ENCODE measurements around the gene CDC6. TPM values are rescaled to one million over a fixed set of nuclear protein-coding genes. Genes with fewer than 3 reads are reported as not detected.

The CDC6 gene
- total and polyA plus RNA-seq, 2 experiments from 2014 or later, result 7.7 to 20.1 TPM

- Histone ChIP-seq H3K4me3 (no peak overlapping the region), H3K36me3 (peaks cover 4% of the 10 kb centered on the region), H3K27me3 (no peaks in the 10 kb centered on the region), H3K4me1 (ENCODE audit: low read depth) (peaks cover 50% of the 10 kb centered on the region), H3K27ac (no peak overlapping the region), H3K9me3 (ENCODE audit: low read depth) (no peaks in the 10 kb centered on the region)
- peak in 1 of 2 donors; percentile 58 for DNase-seq (ENCODE audit: low read depth in 1 of 2, low spot score in 1 of 2)
- TF ChIP-seq CTCF (IDR thresholded peaks at IDR 0.05; ENCODE audit: low read depth, low read length), result no peak
Observed at GRCh38 chr17:40326832-40327199, 39.1 kb downstream of the CDC6 start.

GRCh38 chr17:40327244-40327729 lies 39.6 kb downstream of the CDC6 start:
- DNase-seq (ENCODE audit: low read depth in 1 of 2, low spot score in 1 of 2), result no peak
- peaks cover 50% of the 10 kb centered on the region for H3K4me1 ChIP-seq (ENCODE audit: low read depth)
- peaks cover 4% of the 10 kb centered on the region for H3K36me3 ChIP-seq
- no peaks in the 10 kb centered on the region for H3K27me3 ChIP-seq
- TF ChIP-seq CTCF (IDR thresholded peaks at IDR 0.05; ENCODE audit: low read depth, low read length), result no peak
- H3K9me3 ChIP-seq (ENCODE audit: low read depth), result no peaks in the 10 kb centered on the region
- no peak overlapping the region for H3K27ac ChIP-seq
- H3K4me3 ChIP-seq, result no peak overlapping the region

- H3K36me3 ChIP-seq, result peaks cover 4% of the 10 kb centered on the region
- no peak overlapping the region for H3K27ac ChIP-seq
- no peak overlapping the region for H3K4me3 ChIP-seq
- DNase-seq (ENCODE audit: low read depth in 1 of 2, low spot score in 1 of 2), result no peak
- TF ChIP-seq CTCF (IDR thresholded peaks at IDR 0.05; ENCODE audit: low read depth, low read length), result no peak
- H3K9me3 ChIP-seq (ENCODE audit: low read depth), result no peaks in the 10 kb centered on the region
- no peaks in the 10 kb centered on the region for H3K27me3 ChIP-seq
- peaks cover 44% of the 10 kb centered on the region for H3K4me1 ChIP-seq (ENCODE audit: low read depth)
Observed at GRCh38 chr17:40327735-40328385, 40.2 kb downstream of the CDC6 start.

GRCh38 chr17:40328386-40328766 lies 40.7 kb downstream of the CDC6 start:
- H3K9me3 ChIP-seq (ENCODE audit: low read depth), result no peaks in the 10 kb centered on the region
- no peak for TF ChIP-seq CTCF (IDR thresholded peaks at IDR 0.05; ENCODE audit: low read depth, low read length)
- no peak overlapping the region for H3K4me3 ChIP-seq
- no peaks in the 10 kb centered on the region for H3K27me3 ChIP-seq
- peaks cover 4% of the 10 kb centered on the region for H3K36me3 ChIP-seq
- no peak overlapping the region for H3K27ac ChIP-seq
- no peak for DNase-seq (ENCODE audit: low read depth in 1 of 2, low spot score in 1 of 2)
- H3K4me1 ChIP-seq (ENCODE audit: low read depth), result peaks cover 40% of the 10 kb centered on the region

- Histone ChIP-seq H3K27me3 (no peaks in the 10 kb centered on the region), H3K36me3 (peaks cover 4% of the 10 kb centered on the region), H3K9me3 (ENCODE audit: low read depth) (no peaks in the 10 kb centered on the region), H3K27ac (peak overlapping the region; percentile 75), H3K4me3 (no peak overlapping the region), H3K4me1 (ENCODE audit: low read depth) (peaks cover 39% of the 10 kb centered on the region)
- no peak for DNase-seq (ENCODE audit: low read depth in 1 of 2, low spot score in 1 of 2)
- no peak for TF ChIP-seq CTCF (IDR thresholded peaks at IDR 0.05; ENCODE audit: low read depth, low read length)
Observed at GRCh38 chr17:40329839-40330794, 42.4 kb downstream of the CDC6 start.

All from cardiac muscle cell (in vitro differentiated cells and primary cell).